ENCODE results near the gene NR1D1. TPM values are rescaled to one million over a fixed set of nuclear protein-coding genes. Genes with fewer than 3 reads are reported as not detected.

Gene NR1D1
- total RNA-seq, 4 donors from 2014 or later, result 3.1 to 9.3 (median 7.0) TPM

DNA sequence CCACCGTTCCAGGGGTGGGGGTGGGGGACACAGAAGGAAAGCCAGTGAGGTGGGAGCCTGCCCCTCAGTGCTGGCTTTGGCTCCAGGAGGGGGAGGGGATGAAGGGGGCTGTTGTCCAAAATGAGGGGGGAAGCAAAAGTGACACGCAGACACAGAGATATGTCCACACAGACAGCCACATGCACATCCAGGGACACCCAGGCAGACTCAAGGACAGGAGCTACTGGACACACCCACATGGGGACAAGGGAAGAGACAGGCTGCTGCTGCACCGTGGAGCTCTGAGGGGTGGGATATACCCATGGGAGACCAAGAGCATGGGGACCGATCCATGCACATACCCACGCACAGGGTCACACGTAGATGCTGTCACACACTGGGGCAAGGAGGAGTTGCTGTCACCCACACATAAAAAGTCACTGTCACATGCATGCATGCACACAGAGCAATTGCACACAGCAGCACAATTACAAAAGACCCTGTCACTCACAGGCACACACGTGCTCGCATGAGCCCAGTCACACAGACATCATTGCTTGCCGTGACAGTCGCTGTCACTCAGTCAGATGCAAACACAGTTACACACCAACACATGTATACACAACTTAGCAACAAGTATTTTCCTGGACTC is 36.4 kb downstream of the NR1D1 start:
- no peak for DNase-seq (ENCODE audit: low spot score)
- no peak for ATAC-seq (ENCODE audit: low FRiP score)
- TF ChIP-seq, protein P1, sequence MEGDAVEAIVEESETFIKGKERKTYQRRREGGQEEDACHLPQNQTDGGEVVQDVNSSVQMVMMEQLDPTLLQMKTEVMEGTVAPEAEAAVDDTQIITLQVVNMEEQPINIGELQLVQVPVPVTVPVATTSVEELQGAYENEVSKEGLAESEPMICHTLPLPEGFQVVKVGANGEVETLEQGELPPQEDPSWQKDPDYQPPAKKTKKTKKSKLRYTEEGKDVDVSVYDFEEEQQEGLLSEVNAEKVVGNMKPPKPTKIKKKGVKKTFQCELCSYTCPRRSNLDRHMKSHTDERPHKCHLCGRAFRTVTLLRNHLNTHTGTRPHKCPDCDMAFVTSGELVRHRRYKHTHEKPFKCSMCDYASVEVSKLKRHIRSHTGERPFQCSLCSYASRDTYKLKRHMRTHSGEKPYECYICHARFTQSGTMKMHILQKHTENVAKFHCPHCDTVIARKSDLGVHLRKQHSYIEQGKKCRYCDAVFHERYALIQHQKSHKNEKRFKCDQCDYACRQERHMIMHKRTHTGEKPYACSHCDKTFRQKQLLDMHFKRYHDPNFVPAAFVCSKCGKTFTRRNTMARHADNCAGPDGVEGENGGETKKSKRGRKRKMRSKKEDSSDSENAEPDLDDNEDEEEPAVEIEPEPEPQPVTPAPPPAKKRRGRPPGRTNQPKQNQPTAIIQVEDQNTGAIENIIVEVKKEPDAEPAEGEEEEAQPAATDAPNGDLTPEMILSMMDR (IDR thresholded peaks at IDR 0.05), result no peak

DNA sequence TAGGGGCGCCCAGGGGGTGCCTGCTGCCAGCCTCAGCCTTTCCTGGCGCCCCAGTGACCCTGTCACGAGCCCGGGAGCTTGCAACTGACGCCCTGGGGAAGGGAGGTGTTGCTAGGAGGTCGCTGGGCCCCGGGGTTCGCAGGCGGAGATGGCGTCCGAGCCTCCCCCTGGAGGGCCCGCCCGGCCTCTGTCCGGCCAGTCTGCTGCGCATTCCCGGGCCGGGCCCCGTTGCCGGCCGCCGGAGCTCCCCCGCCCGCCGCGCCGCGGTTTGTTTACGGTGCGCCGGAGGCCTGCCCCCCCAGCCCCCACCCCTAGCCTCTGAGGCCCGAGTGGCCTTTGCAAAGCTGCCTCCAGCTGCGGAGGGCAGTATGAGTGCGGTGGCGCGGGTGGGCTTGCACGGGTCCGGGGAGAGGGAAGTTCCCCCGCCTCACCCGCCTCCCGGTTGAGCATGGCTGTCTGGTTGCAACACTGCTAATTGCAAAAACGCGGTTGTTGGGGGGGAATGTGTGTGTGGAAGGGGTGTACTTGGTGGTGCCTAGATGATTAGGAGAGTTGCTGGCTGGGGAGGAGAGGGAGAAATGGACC is 37.1 kb downstream of the NR1D1 start:
- ATAC-seq (ENCODE audit: low FRiP score), result peak; percentile 28

DNA sequence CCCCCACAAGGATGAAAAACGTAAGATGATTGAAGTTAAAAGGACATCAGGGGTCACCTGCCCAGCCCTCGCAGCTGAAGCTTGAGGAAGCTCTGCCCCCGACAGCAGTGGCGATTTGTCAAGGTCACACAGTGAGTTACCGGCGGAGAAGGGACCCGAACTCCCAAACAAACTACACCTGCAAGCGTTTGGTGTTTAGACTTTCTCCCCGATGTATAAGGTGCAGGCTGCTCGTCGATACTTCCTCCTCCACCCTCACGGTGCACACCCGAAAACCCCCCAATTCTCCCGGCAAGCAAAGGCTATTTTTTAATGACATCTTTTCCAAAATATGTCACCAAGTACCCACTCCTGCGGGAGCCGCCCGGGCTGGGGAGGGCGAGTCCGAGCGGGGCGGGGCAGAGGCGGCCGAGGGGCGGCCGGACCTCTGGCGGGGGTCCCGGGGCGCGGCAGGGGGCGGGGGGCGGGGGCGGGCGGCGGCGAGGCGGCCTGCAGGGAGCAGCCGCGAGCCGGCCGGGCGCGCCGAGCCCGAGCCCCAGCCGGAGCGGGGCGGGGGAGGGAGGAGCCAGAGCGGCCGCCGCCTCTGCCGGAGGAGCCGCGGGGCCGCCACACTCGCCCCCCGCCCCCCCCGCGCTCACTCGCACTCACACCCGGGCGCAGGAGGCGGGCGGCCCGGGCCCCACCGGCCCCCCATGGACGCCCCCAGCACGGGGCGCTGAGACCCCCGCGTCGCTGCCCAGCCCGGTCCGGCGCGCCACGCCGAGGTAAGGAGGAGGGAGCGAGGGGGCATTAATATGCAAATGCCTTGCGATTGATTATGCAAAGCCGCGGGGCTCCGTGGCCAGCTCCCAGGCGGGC is 37.8 kb downstream of the NR1D1 start, which contains the start of gene THRA:
Gene THRA (plus strand): TSS at position 637 of the 858 bp plus-strand sequence. CDS start 11,524 bp downstream, outside the sequence.
- DNase-seq (ENCODE audit: low spot score) (no peak), ATAC-seq (ENCODE audit: low FRiP score) (peak; percentile 76)
- TF ChIP-seq, protein P1 (IDR thresholded peaks at IDR 0.05), result no peak

More for the DNA sequence above, 37.1 kb downstream of the NR1D1 start:
- DNase-seq (ENCODE audit: low spot score), result no peak
- TF ChIP-seq, protein P1 (IDR thresholded peaks at IDR 0.05), result no peak

DNA sequence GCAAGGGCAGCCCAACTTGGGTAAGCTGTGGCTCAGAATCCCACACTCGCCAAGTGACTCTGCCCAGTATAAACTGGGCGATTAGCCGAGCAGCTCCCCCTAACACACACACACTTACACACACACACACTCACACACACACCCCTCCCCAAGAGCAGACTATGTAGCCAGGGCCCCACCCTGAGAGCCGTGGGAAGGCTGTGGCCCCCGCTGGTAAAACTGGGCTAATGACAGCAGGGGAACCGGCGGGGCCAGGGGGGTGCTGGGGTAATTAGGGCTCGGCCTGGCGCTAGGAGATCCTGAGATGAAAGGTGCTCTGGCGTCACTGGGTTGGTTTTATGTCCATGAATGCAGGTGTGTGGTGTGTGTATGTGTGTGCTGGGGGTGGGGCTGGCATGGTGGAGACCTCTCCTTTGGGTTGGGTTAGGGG is 38.8 kb downstream of the NR1D1 start:
- no peak for DNase-seq (ENCODE audit: low spot score)
- TF ChIP-seq, protein P1 (IDR thresholded peaks at IDR 0.05), result no peak
- no peak for ATAC-seq (ENCODE audit: low FRiP score)

DNA sequence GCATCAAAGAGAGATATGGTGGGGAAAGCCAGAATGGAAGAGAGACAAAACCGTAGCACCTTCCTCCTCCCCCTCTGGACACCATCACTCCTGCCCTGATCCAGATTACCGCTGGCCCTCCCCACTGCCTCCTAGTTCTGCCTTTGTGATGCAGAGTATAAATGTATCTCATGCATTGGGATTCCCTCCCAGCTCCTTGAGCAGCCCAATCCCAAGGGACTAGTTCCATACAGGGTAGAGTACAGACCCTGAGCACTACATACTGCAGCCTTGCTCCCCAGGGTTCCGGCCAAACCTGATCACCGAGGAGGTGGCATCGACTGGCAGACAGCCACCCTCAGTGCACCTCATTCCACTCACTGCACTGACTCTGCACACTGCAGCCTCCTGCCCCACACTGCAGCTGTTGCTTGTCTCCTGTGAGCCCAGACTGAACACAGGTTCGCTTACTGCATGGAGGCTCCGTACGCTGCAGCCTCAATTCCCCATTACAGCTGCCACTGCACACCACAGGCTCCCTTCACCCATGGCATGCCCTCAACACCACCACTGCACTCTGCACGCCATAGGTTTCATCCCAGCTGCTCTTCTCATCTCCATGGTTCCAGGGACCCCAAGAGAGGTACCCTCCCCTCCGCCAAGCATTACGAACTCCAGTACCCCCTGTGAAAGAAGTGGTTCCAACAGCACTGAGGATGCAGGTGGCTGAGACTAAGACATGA is 39.3 kb downstream of the NR1D1 start:
- no peak for DNase-seq (ENCODE audit: low spot score)
- TF ChIP-seq, protein P1 (IDR thresholded peaks at IDR 0.05), result no peak
- no peak for ATAC-seq (ENCODE audit: low FRiP score)

DNA sequence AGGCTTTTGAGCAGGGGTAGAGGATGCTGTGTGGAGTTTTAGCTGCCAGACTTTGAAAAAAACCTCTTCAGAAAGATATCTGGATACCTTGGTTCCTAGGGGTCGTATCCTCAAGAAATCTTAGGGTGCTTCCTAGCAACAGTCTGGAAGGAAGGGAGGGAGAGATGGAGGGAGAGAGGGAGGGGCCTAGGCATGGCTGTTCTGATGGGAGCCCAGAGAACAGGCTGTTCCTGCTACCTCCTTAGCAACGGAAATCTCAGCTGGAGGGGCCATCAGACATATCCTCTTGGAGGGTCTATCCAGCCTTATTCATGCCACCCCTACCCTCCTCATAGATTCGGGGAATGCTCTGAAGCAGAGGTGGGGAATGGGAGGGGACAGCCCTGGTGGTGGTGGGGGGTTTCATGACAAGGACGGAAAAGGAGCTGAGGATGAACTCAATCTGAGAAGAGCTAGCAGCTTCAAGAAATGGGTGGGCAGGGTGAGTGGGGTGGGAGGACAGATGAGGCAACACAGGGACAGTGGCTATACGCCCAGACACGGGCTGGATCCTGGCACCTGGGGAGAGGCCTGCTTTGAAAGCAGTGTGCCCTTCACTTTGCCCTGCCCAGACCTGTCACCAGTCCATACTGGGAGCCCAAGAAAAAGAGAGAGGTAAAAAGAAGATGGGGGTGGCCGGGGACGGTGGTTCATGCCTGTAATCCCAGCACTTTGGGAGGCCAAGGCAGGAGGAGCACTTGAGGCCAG is 40.5 kb downstream of the NR1D1 start:
- TF ChIP-seq, protein P1 (IDR thresholded peaks at IDR 0.05), result no peak
- DNase-seq (ENCODE audit: low spot score) (no peak), ATAC-seq (ENCODE audit: low FRiP score) (no peak)
